HS-5 (cell line): Measurements from ENCODE around the gene KRTAP10-6.
"Not testable (repeated sequence)": the region's sequence is repeated elsewhere in the genome, so short reads cannot be mapped to it uniquely, and the experiment has no call there.

Experiments used
- DNase-seq: peaks from one replicate; pipeline ENCODE4 v3.0.0-alpha.2; 2012; ENCODE audit warnings: low read depth

Gene KRTAP10-6

GRCh38 chr21:44599264-44600029 is 7.1 kb upstream of the KRTAP10-6 start:
- no peak for DNase-seq

- DNase-seq = no peak
These were observed 5.8 kb upstream of the KRTAP10-6 start for GRCh38 chr21:44598061-44598460.

GRCh38 chr21:44596068-44596725 is 3.9 kb upstream of the KRTAP10-6 start:
- DNase-seq = no peak

GRCh38 chr21:44595524-44595923 is 3.2 kb upstream of the KRTAP10-6 start:
- no peak for DNase-seq

- no peak for DNase-seq
These were observed 2.2 kb upstream of the KRTAP10-6 start for GRCh38 chr21:44594406-44594916.

GRCh38 chr21:44593598-44594405 is 1.5 kb upstream of the KRTAP10-6 start:
- no peak for DNase-seq

- DNase-seq = not testable (repeated sequence)
These were observed 539 bp downstream of the KRTAP10-6 start for GRCh38 chr21:44591801-44592130.

GRCh38 chr21:44590897-44591800 is 1.2 kb downstream of the KRTAP10-6 start:
- DNase-seq = not testable (repeated sequence)

- no peak for DNase-seq
These were observed 2.0 kb downstream of the KRTAP10-6 start for GRCh38 chr21:44590311-44590721.

GRCh38 chr21:44589586-44590305 is 2.6 kb downstream of the KRTAP10-6 start:
- no peak for DNase-seq

- DNase-seq = no peak
These were observed 3.2 kb downstream of the KRTAP10-6 start for GRCh38 chr21:44589094-44589493.

- DNase-seq = no peak
These were observed 6.4 kb downstream of the KRTAP10-6 start for GRCh38 chr21:44585892-44586291.

- DNase-seq = no peak
These were observed 8.5 kb downstream of the KRTAP10-6 start for GRCh38 chr21:44583800-44584147.

GRCh38 chr21:44583089-44583799 is 9.1 kb downstream of the KRTAP10-6 start:
- DNase-seq = no peak

- DNase-seq = no peak
These were observed 10.2 kb downstream of the KRTAP10-6 start for GRCh38 chr21:44582055-44582454.

GRCh38 chr21:44581158-44581557 is 11.1 kb downstream of the KRTAP10-6 start:
- DNase-seq = no peak

GRCh38 chr21:44580231-44580821 is 12.0 kb downstream of the KRTAP10-6 start, which contains the start of gene KRTAP10-5:
Gene KRTAP10-5, minus strand, starts transcription at chr21:44580604. Its CDS starts 26 bp downstream, at chr21:44580578.
- DNase-seq = not testable (repeated sequence)

GRCh38 chr21:44579833-44580144 is 12.5 kb downstream of the KRTAP10-6 start:
- DNase-seq = no peak

GRCh38 chr21:44579056-44579832 is 13.1 kb downstream of the KRTAP10-6 start:
- no peak for DNase-seq
